WTC11 (cell line): ENCODE results near the gene ILKAP. TPM values are rescaled to one million over a fixed set of nuclear protein-coding genes. Genes with fewer than 3 reads are reported as not detected.

ENCODE experiments used
- ATAC-seq: fragments of 200-7000 bp; cut with Tn5 transposase; 2 replicates; pipeline ENCODE4 v1.10.0; 2021; ENCODE audit warnings: mild to moderate bottlenecking, moderate library complexity
- CTCF ChIA-PET: fragments of 300-600 bp; sonication (Branson Sonifier 250); formaldehyde crosslinking; loops from one replicate; lab custom pipeline; 2021; ENCODE audit warnings: antibody characterized with exemption; lab: Charles Lee
- POLR2A ChIA-PET: fragments of 350-600 bp; sonication (Branson Sonifier 250); formaldehyde crosslinking; loops from one replicate; lab custom pipeline; 2021; ENCODE audit warnings: antibody characterized with exemption; lab: Charles Lee
- DNase-seq: peaks from one replicate; pipeline ENCODE4 v3.0.0; 2021; ENCODE audit warnings: low spot score
- H3K27ac Mint-ChIP-seq: 2 replicates; pipeline ENCODE4 v1.8.0; 2021; ENCODE audit warnings: mixed read lengths
- H3K27me3 Mint-ChIP-seq: 2 replicates; pipeline ENCODE4 v1.8.0; 2021; ENCODE audit warnings: low read depth, mild to moderate bottlenecking, moderate library complexity, mixed read lengths
- H3K36me3 Mint-ChIP-seq: 2 replicates; pipeline ENCODE4 v1.8.0; 2021; ENCODE audit warnings: mixed read lengths
- H3K4me1 Mint-ChIP-seq: 2 replicates; pipeline ENCODE4 v1.8.0; 2022; ENCODE audit warnings: mixed read lengths
- H3K4me3 Mint-ChIP-seq: 2 replicates; pipeline ENCODE4 v1.8.0; 2021; ENCODE audit warnings: mild to moderate bottlenecking, moderate library complexity, mixed read lengths
- H3K9me3 Mint-ChIP-seq: 2 replicates; pipeline ENCODE4 v1.8.0; 2021; ENCODE audit warnings: mixed read lengths
- CBFB ChIP-seq: sonication (generic); formaldehyde crosslinking; IDR thresholded peaks from 2 replicates; pipeline ENCODE4 v1.8.1; 2022; ENCODE audit warnings: mild to moderate bottlenecking, low read depth, missing genetic modification reagents
- FOXJ3 ChIP-seq: sonication (generic); formaldehyde crosslinking; IDR thresholded peaks from 2 replicates; pipeline ENCODE4 v1.9.0; 2021; ENCODE audit warnings: missing genetic modification reagents, mild to moderate bottlenecking, borderline replicate concordance
- KAT7 ChIP-seq: sonication (generic); formaldehyde crosslinking; IDR thresholded peaks from 2 replicates; pipeline ENCODE4 v1.8.1; 2023; ENCODE audit warnings: missing genetic modification reagents, mild to moderate bottlenecking, borderline replicate concordance
- TEAD1 ChIP-seq: sonication (generic); formaldehyde crosslinking; IDR thresholded peaks from 2 replicates; pipeline ENCODE4 v1.8.0; 2022; ENCODE audit warnings: mild to moderate bottlenecking, missing genetic modification reagents
- TEAD4 ChIP-seq: sonication (generic); formaldehyde crosslinking; IDR thresholded peaks from 2 replicates; pipeline ENCODE4 v1.8.0; 2022; ENCODE audit warnings: mild to moderate bottlenecking, missing genetic modification reagents
- ZNF219 ChIP-seq: sonication (generic); formaldehyde crosslinking; IDR thresholded peaks from 2 replicates; pipeline ENCODE4 v1.8.0; 2023; ENCODE audit warnings: missing genetic modification reagents, mild to moderate bottlenecking, borderline replicate concordance
- ZNF263 ChIP-seq: sonication (generic); formaldehyde crosslinking; IDR thresholded peaks from 2 replicates; pipeline ENCODE4 v1.8.1; 2022; ENCODE audit warnings: low read depth, mild to moderate bottlenecking, moderate library complexity, missing genetic modification reagents
- ZNF317 ChIP-seq: sonication (generic); formaldehyde crosslinking; IDR thresholded peaks from 2 replicates; pipeline ENCODE4 v1.8.1; 2023; ENCODE audit warnings: low read depth, mild to moderate bottlenecking, moderate library complexity, missing genetic modification reagents, borderline replicate concordance
- ZNF671 ChIP-seq: fragments of 250-450 bp; sonication (Bioruptor Pico); IDR thresholded peaks from 2 replicates; pipeline ENCODE4 v1.8.0; 2021; ENCODE audit warnings: mild to moderate bottlenecking
- total RNA-seq: library from RNA; stranded (reverse); gene quantifications from 3 replicates; pipeline ENCODE4 v1.2.3, GENCODE V29; 2021
- TF ChIP-seq, protein P1 (sequence below): fragments of 250-450 bp; sonication (Bioruptor Pico); IDR thresholded peaks from 2 replicates; pipeline ENCODE4 v1.8.0; 2021; ENCODE audit warnings: mild to moderate bottlenecking
- TF ChIP-seq, protein P2 (sequence below): sonication (generic); formaldehyde crosslinking; IDR thresholded peaks from 2 replicates; pipeline ENCODE4 v1.8.1; 2023; ENCODE audit warnings: mild to moderate bottlenecking, missing genetic modification reagents, borderline replicate concordance
- TF ChIP-seq, protein P3 (sequence below): sonication (generic); formaldehyde crosslinking; IDR thresholded peaks from 2 replicates; pipeline ENCODE4 v1.8.1; 2022; ENCODE audit warnings: low read depth, missing genetic modification reagents, borderline replicate concordance
- TF ChIP-seq, protein P4 (sequence below): sonication (generic); formaldehyde crosslinking; IDR thresholded peaks from 2 replicates; pipeline ENCODE4 v1.8.1; 2022; ENCODE audit warnings: mild to moderate bottlenecking, missing genetic modification reagents, moderate library complexity, borderline replicate concordance
- TF ChIP-seq, protein P5 (sequence below): sonication (generic); formaldehyde crosslinking; IDR thresholded peaks from 2 replicates; pipeline ENCODE4 v1.8.1; 2023; ENCODE audit warnings: mild to moderate bottlenecking, missing genetic modification reagents, moderate library complexity
- TF ChIP-seq, protein P6 (sequence below): fragments of 250-450 bp; sonication (Bioruptor Pico); IDR thresholded peaks from 2 replicates; pipeline ENCODE4 v1.9.0; 2021; ENCODE audit warnings: moderate library complexity, mild to moderate bottlenecking, inconsistent platforms, borderline replicate concordance
- TF ChIP-seq, protein P7 (sequence below): sonication (generic); formaldehyde crosslinking; conservative IDR thresholded peaks from 2 replicates; pipeline ENCODE4 v1.8.1; 2023; ENCODE audit warnings: mild to moderate bottlenecking, low read depth, missing genetic modification reagents, moderate library complexity

Gene ILKAP
- total RNA-seq, 1 experiment from 2014 or later: 32.7 TPM

DNA sequence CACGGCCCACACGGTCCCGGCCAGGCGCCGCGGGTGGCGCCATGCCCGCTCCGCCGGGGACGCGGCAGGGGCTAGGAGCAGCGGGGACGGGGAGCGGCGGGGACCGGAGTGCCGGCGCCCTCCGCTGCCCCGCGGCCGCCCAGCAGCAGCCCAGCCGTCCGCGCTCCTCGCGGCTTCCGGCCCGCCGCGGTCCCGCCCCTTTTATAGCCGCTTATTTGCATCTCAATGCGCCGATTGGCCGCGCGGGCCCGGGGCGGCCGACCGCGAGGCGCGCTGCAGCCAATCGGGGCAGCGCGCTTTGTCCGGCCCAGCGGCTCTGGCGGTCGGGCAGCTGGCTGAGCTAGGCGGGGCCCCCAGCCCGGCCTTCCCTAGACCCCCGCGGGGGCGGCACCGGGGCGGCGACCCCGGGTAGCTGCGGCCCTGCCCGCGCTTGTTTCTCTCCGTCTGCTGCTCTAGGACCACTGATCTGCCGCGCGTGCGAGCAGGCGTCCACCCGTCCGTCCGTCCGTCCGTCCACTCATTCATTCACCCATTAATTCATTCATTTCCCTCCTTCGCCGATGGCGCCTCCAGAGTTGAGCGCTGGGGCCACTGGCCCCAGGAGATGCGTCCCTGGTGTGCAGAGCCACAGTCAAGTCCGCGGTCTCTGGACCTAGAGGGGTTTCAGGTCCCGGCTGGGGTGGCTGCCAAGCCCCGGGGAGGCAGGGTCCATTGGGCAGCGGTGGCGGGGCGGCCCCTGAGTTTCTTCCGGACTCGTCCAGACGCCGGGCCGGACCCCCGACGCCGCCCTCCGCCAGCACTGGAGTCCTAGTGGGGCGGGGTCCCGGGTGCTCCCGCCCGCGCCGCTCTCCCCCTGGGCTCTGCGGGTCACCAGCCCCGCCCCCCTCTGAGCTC, 36.6 kb upstream of the ILKAP start, which contains the start of gene HES6 (continued):
- TF ChIP-seq, protein P1, sequence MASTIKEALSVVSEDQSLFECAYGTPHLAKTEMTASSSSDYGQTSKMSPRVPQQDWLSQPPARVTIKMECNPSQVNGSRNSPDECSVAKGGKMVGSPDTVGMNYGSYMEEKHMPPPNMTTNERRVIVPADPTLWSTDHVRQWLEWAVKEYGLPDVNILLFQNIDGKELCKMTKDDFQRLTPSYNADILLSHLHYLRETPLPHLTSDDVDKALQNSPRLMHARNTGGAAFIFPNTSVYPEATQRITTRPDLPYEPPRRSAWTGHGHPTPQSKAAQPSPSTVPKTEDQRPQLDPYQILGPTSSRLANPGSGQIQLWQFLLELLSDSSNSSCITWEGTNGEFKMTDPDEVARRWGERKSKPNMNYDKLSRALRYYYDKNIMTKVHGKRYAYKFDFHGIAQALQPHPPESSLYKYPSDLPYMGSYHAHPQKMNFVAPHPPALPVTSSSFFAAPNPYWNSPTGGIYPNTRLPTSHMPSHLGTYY: peak; percentile 73; the same call in 1 of the 2 replicates
- TF ChIP-seq, protein P2, sequence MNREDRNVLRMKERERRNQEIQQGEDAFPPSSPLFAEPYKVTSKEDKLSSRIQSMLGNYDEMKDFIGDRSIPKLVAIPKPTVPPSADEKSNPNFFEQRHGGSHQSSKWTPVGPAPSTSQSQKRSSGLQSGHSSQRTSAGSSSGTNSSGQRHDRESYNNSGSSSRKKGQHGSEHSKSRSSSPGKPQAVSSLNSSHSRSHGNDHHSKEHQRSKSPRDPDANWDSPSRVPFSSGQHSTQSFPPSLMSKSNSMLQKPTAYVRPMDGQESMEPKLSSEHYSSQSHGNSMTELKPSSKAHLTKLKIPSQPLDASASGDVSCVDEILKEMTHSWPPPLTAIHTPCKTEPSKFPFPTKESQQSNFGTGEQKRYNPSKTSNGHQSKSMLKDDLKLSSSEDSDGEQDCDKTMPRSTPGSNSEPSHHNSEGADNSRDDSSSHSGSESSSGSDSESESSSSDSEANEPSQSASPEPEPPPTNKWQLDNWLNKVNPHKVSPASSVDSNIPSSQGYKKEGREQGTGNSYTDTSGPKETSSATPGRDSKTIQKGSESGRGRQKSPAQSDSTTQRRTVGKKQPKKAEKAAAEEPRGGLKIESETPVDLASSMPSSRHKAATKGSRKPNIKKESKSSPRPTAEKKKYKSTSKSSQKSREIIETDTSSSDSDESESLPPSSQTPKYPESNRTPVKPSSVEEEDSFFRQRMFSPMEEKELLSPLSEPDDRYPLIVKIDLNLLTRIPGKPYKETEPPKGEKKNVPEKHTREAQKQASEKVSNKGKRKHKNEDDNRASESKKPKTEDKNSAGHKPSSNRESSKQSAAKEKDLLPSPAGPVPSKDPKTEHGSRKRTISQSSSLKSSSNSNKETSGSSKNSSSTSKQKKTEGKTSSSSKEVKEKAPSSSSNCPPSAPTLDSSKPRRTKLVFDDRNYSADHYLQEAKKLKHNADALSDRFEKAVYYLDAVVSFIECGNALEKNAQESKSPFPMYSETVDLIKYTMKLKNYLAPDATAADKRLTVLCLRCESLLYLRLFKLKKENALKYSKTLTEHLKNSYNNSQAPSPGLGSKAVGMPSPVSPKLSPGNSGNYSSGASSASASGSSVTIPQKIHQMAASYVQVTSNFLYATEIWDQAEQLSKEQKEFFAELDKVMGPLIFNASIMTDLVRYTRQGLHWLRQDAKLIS (CRISPR knock-in tag): no peak
- TF ChIP-seq, protein P3, sequence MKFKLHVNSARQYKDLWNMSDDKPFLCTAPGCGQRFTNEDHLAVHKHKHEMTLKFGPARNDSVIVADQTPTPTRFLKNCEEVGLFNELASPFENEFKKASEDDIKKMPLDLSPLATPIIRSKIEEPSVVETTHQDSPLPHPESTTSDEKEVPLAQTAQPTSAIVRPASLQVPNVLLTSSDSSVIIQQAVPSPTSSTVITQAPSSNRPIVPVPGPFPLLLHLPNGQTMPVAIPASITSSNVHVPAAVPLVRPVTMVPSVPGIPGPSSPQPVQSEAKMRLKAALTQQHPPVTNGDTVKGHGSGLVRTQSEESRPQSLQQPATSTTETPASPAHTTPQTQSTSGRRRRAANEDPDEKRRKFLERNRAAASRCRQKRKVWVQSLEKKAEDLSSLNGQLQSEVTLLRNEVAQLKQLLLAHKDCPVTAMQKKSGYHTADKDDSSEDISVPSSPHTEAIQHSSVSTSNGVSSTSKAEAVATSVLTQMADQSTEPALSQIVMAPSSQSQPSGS: no peak
- TF ChIP-seq, protein P4, sequence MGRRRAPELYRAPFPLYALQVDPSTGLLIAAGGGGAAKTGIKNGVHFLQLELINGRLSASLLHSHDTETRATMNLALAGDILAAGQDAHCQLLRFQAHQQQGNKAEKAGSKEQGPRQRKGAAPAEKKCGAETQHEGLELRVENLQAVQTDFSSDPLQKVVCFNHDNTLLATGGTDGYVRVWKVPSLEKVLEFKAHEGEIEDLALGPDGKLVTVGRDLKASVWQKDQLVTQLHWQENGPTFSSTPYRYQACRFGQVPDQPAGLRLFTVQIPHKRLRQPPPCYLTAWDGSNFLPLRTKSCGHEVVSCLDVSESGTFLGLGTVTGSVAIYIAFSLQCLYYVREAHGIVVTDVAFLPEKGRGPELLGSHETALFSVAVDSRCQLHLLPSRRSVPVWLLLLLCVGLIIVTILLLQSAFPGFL: peak; percentile 54; the same call in 1 of the 2 replicates
- TF ChIP-seq ZNF219 (CRISPR knock-in tag) (no peak), ZNF671 (CRISPR knock-in tag) (no peak), TEAD1 (CRISPR knock-in tag) (0 out of 2 replicates have a peak, but pooled peaks have one; percentile 45), KAT7 (CRISPR knock-in tag) (no peak), ZNF317 (no peak), ZNF263 (CRISPR knock-in tag) (no peak)
- TF ChIP-seq, protein P5, sequence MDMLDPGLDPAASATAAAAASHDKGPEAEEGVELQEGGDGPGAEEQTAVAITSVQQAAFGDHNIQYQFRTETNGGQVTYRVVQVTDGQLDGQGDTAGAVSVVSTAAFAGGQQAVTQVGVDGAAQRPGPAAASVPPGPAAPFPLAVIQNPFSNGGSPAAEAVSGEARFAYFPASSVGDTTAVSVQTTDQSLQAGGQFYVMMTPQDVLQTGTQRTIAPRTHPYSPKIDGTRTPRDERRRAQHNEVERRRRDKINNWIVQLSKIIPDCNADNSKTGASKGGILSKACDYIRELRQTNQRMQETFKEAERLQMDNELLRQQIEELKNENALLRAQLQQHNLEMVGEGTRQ: peak; percentile 65

DNA sequence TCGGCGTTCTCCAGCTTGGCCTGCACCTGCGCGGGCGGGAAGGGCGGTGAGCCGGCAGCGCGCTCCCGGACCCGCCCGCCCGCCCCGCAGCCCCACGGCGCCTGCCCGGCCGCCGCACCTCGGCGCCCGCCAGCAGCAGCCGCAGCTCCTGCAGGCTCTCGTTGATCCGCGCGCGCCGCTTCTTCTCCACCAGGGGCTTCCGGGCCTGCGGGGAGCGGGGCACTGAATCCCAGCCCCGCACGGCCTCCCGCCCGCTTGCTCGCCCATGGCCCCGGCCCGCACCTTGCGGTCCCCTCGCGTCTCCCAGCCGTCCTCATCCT, 36.0 kb upstream of the ILKAP start:
- H3K27me3 Mint-ChIP-seq: peaks cover 56% of the 10 kb centered on the region
- CTCF ChIA-PET: interaction anchor here (1.0 to 3.3 kb wide), 3 partner anchors 12 to 100 kb away, joined by 3 to 21 read pairs (median 3); no protein-coding TSS in a partner anchor
- ATAC-seq: no peak
- TF ChIP-seq, protein P6, sequence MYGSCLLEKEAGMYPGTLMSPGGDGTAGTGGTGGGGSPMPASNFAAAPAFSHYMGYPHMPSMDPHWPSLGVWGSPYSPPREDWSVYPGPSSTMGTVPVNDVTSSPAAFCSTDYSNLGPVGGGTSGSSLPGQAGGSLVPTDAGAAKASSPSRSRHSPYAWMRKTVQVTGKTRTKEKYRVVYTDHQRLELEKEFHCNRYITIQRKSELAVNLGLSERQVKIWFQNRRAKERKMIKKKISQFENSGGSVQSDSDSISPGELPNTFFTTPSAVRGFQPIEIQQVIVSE (CRISPR knock-in tag): no peak
- TF ChIP-seq FOXJ3 (CRISPR knock-in tag): no peak
- TF ChIP-seq, protein P7, sequence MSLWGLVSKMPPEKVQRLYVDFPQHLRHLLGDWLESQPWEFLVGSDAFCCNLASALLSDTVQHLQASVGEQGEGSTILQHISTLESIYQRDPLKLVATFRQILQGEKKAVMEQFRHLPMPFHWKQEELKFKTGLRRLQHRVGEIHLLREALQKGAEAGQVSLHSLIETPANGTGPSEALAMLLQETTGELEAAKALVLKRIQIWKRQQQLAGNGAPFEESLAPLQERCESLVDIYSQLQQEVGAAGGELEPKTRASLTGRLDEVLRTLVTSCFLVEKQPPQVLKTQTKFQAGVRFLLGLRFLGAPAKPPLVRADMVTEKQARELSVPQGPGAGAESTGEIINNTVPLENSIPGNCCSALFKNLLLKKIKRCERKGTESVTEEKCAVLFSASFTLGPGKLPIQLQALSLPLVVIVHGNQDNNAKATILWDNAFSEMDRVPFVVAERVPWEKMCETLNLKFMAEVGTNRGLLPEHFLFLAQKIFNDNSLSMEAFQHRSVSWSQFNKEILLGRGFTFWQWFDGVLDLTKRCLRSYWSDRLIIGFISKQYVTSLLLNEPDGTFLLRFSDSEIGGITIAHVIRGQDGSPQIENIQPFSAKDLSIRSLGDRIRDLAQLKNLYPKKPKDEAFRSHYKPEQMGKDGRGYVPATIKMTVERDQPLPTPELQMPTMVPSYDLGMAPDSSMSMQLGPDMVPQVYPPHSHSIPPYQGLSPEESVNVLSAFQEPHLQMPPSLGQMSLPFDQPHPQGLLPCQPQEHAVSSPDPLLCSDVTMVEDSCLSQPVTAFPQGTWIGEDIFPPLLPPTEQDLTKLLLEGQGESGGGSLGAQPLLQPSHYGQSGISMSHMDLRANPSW (CRISPR knock-in tag): no peak
- TF ChIP-seq, protein P2 (CRISPR knock-in tag): no peak
- TF ChIP-seq, protein P5: no peak
- TF ChIP-seq TEAD4: no peak
- TF ChIP-seq CBFB (CRISPR knock-in tag): no peak

More for the DNA sequence above, 36.0 kb upstream of the ILKAP start:
- H3K27ac Mint-ChIP-seq: no peak overlapping the region
- POLR2A ChIA-PET: no interaction called here
- H3K9me3 Mint-ChIP-seq: no peaks in the 10 kb centered on the region
- no peak overlapping the region for H3K4me3 Mint-ChIP-seq
- peaks cover 16% of the 10 kb centered on the region for H3K4me1 Mint-ChIP-seq
- DNase-seq: peak; percentile 36
- peaks cover 5% of the 10 kb centered on the region for H3K36me3 Mint-ChIP-seq
